SU-DHL-6 (cell line): ENCODE data around the gene KCTD4.

ENCODE experiments used
- EZH2phosphoT487 ChIP-seq: fragments of 200-600 bp; sonication (generic), shearing (Covaris generic); conservative IDR thresholded peaks from 2 replicates; pipeline ENCODE4 v1.6.1; 2018; ENCODE audit warnings: mild to moderate bottlenecking, antibody characterized with exemption, low read length, moderate library complexity, mixed read lengths
- TF ChIP-seq, protein P1 (sequence below): fragments of 200-600 bp; sonication (generic); IDR thresholded peaks from one replicate; pipeline ENCODE4 v1.5.1; 2017; ENCODE audit warnings: antibody characterized with exemption, mild to moderate bottlenecking, low read length, moderate library complexity; ENCODE audit not compliant: insufficient read depth, poor library complexity, severe bottlenecking

- TF ChIP-seq, protein P1, sequence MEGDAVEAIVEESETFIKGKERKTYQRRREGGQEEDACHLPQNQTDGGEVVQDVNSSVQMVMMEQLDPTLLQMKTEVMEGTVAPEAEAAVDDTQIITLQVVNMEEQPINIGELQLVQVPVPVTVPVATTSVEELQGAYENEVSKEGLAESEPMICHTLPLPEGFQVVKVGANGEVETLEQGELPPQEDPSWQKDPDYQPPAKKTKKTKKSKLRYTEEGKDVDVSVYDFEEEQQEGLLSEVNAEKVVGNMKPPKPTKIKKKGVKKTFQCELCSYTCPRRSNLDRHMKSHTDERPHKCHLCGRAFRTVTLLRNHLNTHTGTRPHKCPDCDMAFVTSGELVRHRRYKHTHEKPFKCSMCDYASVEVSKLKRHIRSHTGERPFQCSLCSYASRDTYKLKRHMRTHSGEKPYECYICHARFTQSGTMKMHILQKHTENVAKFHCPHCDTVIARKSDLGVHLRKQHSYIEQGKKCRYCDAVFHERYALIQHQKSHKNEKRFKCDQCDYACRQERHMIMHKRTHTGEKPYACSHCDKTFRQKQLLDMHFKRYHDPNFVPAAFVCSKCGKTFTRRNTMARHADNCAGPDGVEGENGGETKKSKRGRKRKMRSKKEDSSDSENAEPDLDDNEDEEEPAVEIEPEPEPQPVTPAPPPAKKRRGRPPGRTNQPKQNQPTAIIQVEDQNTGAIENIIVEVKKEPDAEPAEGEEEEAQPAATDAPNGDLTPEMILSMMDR = no peak
- no peak for TF ChIP-seq EZH2phosphoT487
These were observed 18.5 kb upstream of the KCTD4 start for GRCh38 chr13:45219123-45219891.
